Thyroid gland (tissue), 4 donors: ENCODE results near the gene RBMS1.

Experiments used
- CTCF ChIP-seq, 6 experiments: fragments of 200-600 bp in 3 of 6; fragments of 450-650 bp in 3 of 6; sonication (generic) in 3 of 6; IDR thresholded peaks; one replicate each; pipeline ENCODE4 v1.5.1; 2016 to 2019; ENCODE audit warnings: antibody characterized with exemption in 6 of 6, mild to moderate bottlenecking in 2 of 6, inconsistent platforms in 1 of 6, moderate library complexity in 1 of 6
- POLR2A ChIP-seq, 2 donors: fragments of 450-650 bp; IDR thresholded peaks; one replicate each; pipeline ENCODE4 v1.6.1; 2017; ENCODE audit warnings: antibody characterized with exemption in 2 of 2, mild to moderate bottlenecking in 2 of 2, moderate library complexity in 1 of 2

GRCh38 chr2:160315337-160315736, 178.3 kb downstream of the RBMS1 start:
- TF ChIP-seq CTCF (IDR thresholded peaks at IDR 0.05) (no peak), POLR2A (IDR thresholded peaks at IDR 0.05) (no peak)
